ENCODE measurements around the gene SRRM4. TPM values are rescaled to one million over a fixed set of nuclear protein-coding genes. Genes with fewer than 3 reads are reported as not detected.
"Not testable (repeated sequence)": the region's sequence is repeated elsewhere in the genome, so short reads cannot be mapped to it uniquely, and the experiment has no call there.

The SRRM4 gene
- total RNA-seq, 1 donor from 2014 or later, result not detected

DNA sequence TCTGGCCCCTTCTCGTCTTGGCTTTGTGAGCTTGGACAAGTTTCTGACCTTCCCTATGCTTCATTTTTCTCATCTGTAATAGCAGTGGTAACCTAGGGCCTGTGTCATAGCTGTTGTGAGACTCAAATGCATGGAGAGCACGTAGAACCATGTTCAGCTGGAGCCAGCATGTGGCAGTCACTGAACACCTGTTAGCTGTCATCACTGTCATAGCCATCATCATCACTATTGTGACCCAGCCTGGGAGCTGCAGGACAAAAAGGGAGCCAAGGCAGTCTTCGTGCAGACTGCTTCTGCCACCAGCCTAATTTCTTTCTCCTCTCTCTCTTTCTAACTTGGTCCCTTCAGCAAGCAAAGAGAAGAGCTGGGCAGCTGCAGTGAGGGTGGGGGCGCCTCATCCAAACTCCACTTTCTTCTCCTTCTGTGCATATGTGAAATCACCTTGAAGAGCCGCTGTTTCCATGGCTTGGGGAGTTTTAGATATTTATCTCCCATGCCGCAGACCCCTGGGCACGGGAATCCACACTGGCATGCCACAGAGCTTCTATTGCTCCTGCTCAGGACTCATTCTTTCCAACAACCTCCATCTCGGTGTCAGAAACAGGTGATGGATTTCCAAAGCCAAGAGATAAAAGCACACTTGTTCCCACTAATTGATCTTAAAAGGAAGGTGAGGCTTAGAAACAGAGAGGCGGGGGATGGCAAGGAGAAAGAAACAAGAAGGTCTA is 87.0 kb downstream of the SRRM4 start:
- intact Hi-C loops (cut with micrococcal nuclease), result no loop called here

DNA sequence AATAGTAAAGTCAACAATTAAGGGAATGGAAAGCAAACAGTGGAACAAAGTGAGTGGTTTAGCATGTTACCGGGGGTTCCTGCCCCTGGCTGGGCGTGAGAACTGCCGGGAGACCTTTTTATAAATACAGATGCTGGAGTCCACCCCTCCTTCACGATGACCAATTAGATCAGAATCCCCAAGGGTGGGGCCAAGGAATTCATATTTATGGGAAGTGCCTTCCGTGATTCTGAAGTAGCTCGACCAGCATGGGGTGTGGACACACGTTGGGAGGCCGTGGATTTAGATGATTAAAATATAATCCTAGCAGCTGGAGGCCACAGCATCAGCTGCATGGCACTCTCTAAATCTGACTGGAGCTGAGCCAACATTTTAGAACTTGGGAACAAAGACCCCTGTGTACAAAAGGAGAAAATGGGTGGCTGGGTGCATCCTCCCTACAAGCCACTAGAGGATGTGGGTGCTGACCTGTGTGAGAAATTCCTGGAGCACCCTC is 87.9 kb downstream of the SRRM4 start:
- intact Hi-C loops (cut with micrococcal nuclease), result no loop called here

DNA sequence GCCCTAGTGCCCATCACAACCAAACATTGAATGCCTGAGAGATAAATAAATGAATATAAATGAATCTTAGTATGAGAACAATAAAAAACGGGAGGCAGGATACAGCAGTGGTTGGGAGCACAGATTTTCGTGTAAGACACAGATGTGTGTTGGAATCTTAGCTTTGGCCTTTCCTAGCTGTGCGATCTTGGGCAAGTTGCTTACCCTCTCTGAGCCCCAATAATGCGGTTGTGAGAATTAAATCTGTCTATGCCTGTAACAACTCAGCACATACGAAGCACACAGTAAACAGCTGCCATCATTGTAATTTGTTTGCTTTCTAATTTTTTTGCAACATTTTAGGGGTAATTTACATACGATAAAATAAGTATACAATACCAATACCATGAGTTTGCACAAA is 89.8 kb downstream of the SRRM4 start:
- intact Hi-C loops (cut with micrococcal nuclease), result no loop called here

DNA sequence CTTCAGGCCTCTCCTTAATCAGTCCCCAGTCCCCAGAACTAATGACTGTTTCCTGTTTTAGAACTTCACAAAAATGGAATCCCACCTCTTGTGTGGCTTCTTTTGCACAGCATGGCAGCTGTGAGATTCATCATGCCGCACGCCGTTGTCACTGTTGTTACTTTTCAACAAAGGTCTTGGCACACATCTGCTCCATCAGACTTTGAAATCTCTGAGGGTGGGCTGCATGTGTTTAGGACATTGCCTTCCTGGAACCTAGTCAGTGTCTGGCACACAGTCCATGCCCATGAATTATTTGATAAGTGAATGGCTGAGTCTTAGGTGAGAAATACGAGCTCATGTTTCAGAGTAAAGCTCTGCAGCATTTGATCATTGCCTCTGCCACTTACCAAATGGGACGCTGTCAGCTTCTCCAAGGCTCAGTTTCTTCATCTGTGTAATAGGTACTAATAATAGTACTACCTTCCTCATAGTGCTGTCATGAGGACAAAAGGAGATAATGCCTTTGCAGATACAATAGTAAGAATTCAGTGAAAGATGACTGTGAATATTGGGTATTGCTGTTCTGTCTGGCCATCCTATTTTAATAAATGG is 90.4 kb downstream of the SRRM4 start:
- intact Hi-C loops (cut with micrococcal nuclease), result no loop called here

DNA sequence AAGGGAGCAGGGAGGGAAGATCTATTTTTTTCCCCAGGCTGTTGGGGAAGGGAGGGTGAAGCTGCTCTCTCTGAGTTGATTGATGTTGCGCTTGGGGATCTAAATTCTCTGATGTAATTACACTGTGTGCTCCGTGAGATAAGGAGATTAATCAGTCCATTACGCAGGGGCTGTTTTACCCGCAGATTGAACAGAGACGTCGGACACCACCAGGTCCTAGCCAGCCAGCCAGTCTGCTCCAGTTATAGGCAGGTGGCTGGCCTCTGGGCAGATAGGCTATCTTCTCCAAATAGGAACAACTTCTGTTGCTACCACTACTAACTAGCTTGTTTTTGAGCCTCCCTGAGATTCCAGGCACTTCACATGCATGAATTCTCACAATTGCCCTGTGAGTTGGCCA is 91.1 kb downstream of the SRRM4 start:
- intact Hi-C loops (cut with micrococcal nuclease), result no loop called here

DNA sequence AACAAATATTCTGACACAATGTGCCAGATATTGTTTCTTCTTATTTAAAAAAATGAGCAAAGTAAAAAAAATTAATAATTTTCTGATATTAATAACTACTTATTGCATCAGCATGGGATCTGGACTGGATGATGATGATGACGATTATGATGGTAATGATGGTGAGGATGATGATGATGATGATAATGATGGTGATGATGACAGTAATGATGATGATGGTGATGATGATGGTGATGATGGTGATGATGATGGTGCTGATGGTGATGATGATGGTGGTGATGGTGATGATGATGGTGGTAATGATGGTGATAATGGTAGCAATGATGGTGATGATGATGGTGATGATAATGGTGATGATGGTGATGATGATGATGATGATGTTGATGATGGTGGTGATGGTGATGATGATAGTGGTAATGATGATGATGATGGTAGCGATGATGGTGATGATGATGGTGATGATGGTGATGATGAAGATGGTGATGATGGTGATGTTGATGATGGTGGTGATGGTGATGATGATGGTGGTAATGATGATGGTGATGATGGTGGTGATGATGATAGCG is 94.0 kb downstream of the SRRM4 start:
- intact Hi-C loops (cut with micrococcal nuclease), result no loop called here

DNA sequence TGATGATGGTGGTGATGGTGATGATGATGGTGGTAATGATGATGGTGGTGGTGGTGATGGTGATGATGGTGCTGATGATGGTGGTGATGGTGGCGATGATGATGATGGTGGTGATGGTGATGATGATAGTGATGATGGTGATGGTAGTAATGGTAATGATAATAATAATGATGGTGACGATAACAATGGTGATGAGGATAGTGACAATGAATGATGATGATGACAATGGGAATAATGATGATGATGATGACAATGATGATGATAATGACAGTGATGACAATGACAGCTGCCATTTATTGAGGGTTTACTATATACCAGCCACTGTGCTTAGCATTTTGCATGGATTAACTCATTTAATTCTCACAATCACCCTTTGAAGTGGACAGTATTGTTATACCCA is 94.6 kb downstream of the SRRM4 start:
- intact Hi-C loops (cut with micrococcal nuclease), result no loop called here

DNA sequence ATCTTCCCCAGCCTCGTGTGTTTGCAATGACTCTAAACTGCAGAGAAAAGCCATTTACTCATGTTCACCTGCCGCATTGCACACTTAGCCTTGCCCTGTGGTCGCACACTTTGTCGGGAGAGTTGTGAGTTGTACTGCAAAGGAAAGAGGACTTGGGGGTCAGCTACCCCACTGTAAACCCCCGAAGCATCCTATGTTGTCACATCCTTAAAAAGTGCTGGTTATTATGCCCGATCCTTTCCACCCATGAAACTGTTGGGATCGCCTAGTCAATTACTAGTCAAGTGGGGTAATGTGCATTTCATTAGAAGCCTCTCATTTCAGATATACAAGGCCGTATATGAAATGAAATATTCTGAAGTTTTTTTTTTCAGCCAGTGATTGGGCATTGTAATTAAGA is 98.2 kb downstream of the SRRM4 start:
- intact Hi-C loops (cut with micrococcal nuclease), result no loop called here

DNA sequence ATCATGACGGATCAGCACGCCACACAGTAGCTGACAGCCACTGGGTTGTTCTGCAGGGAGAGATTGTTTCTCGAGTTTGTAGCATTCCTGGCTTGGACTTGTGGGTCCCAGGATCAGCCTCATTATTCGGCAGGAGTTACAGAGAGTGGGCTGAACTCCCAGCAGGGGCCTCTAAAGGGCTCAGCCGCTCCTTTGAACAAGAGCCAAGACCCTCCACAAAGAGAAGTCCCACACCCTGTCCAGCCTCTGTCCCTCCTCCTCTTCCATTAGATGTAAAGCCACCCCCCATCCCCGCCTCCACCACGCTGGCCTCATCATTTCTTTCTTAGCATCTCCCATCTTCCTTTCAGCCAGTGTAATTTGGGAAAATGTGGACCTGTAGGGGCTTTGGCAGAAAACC is 100.7 kb downstream of the SRRM4 start:
- intact Hi-C loops (cut with micrococcal nuclease), result no loop called here

DNA sequence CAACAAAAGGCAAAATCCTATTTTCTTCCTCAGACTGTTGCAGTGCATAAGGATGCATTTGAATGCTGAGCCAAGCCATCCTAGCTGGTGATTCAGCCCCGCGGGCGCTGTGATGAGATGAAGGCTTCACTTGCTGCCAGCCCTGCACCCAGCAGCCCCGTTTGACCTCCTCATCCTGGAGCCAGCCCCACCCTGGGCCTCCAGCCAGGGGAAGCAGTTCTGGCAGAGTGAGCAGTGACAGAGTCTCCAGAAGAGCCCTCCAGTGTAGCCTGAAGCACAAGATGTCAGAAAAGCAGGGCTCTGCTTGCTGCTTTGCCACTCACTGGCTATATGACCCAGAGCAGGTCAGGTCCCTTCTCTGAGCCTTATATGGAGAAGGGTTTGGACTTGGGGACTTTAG is 101.2 kb downstream of the SRRM4 start:
- intact Hi-C loops (cut with micrococcal nuclease), result no loop called here

DNA sequence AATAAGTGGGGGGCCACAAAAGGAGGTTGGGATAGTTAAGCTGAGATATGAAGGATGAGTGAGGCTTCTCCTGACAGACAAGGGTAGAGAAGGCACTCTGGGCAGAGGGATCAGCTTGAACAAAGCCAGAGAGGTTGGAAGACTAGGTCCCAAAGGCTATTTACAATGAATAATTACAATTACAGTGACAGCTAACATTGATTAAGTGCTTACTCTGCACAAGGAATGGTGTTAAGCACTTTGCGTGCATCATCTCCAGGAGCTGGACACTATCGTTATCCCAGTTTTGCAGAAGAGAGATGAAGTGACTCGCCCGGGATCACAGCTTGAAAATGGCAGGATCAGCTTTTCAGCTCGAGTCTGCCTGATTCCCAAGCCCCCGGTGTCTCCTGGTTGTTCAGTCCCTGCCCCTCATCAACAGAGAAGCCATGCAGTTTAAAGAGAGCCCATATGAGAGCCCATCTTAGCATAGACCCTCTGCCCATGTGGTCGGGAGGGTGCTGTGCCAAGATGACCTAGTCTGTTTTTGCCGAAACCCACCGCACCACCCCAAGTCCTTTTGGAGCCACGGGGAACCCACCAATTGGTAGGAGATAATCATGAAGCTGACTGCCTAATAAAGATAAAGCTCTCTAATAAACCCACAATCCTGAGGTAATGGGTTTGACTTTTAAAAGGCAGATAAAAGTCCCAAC is 107.5 kb downstream of the SRRM4 start:
- intact Hi-C loops (cut with micrococcal nuclease), result no loop called here

DNA sequence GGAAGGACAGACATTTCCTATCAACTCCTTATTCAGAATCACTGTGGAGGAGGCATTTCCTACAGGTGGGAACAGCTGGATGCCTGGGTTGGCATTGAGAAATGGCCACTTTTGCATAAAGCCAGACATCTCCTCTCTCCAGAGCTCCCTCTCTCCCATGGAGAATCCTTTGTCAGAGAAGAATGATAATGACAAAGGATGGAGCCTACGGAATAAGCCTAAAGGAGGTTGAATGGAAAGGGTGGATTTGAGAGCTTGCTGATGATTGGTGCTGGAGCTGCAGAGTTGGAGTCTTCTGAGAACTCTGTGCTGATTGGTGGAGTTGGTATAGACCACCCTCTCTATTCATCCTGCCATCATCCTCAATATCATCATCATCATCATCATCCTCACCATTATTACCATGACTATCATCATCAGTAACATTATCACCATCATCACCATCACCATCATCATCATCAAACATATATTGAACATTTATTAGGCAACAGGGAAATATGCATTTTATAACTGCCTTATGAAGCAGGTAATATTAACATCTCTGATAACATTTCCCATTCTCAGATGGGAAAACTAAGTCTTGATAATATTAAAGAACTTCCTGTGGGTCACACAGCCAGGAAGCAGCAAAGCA is 108.2 kb downstream of the SRRM4 start:
- intact Hi-C loops (cut with micrococcal nuclease), result no loop called here

DNA sequence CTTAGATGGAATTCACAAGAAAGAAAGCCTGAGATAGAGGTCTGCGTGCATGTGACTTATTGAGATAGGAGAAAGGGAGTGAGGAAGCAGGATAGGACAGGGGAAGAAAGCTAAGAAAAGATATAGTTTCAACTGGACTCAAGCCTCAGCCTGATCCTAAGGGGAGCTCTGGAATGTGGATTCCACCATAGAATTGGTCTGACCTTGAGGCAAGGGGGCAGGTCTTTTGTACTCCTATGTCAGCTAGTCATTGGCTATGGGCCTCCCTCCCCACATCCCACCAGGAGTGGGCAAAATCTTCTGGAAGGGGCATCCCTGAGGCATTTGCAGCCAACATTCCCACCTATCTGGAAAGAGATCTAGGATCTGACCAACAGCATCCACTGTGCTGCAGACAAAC is 108.9 kb downstream of the SRRM4 start:
- intact Hi-C loops (cut with micrococcal nuclease), result no loop called here

DNA sequence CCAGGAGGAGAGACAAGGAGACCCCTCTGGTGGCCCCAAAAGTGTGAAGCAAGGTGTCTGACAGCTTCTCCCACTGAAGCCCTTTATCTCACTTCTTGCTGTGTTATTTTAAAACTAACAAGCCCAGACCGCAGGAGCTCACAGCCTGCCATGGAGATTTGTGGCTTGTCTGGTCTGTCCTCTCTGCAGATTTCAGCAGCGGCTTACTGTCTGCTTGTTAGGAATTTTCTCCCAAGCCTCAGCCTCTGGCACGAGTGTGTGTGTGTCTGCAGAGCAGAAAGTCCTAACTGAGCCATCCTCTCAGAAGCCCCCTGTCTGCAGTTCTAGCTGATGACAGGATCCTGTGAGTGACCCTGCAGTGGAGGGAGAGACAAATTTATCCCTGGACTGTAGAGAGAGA is 109.5 kb downstream of the SRRM4 start:
- intact Hi-C loops (cut with micrococcal nuclease), result no loop called here

DNA sequence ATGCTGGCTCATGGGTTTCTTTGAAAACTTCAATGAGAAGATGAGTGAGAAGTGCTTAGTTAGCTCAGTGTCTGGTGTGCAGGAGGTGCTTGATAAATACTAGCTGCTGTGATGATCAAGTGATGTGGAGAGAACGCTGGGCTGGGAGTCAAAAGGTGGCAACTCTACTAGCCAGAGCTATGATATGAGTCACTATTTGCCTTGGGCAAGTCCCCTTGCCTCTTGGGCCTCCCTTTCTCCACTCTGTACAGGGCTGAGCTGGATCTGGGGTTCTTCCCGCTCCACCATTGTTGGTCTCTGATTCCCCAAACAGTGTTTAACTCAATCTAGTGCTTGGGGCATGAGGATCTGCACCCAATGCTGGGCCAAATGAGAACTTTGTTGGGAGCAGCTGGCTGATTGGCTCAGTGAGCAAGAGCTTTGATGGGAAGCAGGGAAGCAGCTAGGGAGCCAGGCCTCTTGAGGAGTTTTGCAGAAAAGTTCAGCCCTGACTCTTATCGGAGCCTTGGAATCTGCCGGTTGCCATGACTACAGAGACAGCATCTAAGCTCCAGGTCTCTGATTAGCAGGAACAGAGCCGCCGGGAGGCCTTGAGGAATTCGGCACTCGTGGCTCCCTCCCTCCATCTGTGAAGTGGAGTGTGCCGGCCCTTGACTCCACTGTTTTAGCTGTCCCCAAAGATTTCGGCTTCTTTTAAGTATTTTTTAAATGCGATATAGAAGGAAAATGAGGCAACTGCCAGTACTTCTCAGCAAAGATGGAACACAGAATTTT is 115.3 kb downstream of the SRRM4 start:
- intact Hi-C loops (cut with micrococcal nuclease), result no loop called here

DNA sequence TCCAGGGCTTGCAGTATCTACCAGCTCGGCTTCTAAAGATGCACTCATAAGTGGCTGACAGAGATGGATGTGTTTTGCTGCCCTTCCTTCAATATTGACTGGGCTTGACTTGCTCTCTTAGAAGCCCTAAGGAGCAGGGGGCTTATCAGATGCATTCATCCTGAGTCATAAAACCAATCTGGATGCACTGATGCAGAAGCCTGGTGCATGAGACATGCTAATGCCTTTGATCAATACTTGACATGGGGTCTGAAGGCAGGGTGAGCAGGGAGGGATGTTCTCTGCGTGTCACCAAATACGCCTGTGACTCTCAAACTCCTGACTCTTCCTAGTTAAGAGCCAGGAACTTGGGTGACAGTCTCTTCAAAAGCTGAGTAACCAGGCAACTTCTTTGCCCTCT is 119.6 kb downstream of the SRRM4 start:
- intact Hi-C loops (cut with micrococcal nuclease), result no loop called here

DNA sequence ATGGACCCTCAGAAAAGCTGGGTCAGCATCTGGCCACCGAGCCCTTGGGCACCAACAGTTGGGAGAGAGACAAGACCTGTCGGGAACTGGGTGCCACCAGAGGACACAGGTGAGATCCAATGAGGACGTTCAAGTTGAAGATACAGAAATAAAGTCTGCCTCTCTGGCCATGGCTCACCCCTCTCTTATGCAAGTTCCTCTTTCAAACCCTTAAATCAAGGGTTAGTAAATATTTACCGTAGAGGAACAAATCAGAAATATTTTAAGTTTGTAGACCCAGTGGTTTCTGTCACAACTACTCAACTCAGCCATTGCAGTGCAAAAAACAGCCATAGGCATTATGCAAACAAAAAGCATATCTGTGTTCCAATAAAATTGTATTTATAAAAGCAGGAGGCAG is 120.9 kb downstream of the SRRM4 start:
- intact Hi-C loops (cut with micrococcal nuclease), result no loop called here

DNA sequence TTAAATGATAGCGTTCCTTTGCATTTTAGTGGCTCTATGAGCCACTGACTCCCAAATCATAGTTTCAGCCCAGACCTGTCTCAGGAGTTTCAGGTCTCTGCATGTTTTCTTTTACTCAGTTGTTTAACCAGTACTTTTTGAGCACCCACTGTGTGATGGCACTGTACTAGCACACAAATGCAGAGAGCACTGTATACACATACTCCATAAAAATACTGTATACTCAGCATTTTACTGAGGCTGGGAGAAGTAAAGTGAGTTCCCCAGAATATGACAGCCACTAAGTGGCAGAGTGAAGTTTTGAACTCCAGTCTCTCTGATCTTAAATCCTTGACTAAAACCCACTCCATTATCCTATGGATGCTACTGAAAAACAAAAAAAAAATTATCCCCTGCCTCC is 121.4 kb downstream of the SRRM4 start:
- intact Hi-C loops (cut with micrococcal nuclease), result no loop called here

DNA sequence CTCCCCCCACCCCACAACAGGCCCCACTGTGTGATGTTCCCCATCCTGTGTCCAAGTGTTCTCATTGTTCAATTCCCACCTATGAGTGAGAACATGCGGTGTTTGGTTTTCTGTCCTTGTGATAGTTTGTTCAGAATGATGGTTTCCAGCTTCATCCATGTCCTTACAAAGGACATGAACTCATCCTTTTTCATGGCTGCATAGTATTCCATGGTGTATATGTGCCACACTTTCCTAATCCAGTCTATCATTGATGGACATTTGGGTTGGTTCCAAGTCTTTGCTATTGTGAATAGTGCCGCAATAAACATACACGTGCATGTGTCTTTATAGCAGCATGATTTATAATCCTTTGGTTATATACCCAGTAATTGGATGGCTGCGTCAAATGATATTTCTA is 123.6 kb downstream of the SRRM4 start:
- intact Hi-C loops (cut with micrococcal nuclease), result not testable (repeated sequence)

DNA sequence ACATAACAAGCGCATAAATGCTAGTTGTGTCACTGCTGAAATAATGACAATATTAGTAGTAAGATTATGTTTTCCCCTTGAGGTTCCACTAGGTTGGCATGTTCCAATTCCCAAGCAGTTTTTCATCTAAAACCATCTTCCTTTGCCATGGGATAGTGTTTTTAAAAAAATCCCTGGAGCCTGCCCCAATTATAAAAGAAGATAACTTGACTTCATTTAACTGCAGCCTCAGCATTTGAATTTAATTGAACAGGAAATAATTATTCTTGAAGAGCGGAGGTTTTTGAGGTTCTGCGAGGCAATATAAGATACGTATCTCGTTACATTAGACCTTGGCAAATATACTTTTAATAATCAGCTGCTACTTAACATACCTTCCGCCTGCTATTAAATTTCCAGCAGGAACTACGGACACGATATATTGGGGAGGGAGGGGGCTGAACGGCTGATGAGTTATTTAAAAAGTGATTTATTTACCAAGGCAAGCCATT is 132.2 kb downstream of the SRRM4 start:
- intact Hi-C loops (cut with micrococcal nuclease), result no loop called here

DNA sequence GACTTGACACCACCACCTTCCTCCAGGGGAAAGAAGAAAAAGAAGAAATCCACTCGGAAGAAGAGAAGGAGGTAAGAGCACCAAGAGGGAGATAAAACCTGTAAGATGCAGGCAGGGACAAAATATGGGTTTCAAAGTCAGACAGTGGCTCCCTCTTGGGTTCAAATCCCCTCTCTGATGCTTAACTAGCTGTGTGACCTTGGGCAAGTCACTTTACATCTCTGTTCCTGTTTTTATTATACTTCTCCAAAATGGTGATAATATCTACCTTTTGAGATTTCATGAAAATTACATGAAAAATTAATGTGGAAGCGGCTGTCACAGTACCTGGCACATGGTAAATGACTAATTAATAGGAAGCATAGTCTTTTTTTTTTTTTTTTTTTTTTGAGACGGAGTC is 133.0 kb downstream of the SRRM4 start:
- intact Hi-C loops (cut with micrococcal nuclease), result no loop called here
